Limb (tissue), 2 donors: ENCODE measurements around the gene MLST8.

Source experiments
- DNase-seq, 2 donors: peaks; one replicate each; pipeline ENCODE4 v3.0.0-alpha.2; 2016; ENCODE audit errors: extremely low spot score in 2 of 2

The MLST8 gene

DNA sequence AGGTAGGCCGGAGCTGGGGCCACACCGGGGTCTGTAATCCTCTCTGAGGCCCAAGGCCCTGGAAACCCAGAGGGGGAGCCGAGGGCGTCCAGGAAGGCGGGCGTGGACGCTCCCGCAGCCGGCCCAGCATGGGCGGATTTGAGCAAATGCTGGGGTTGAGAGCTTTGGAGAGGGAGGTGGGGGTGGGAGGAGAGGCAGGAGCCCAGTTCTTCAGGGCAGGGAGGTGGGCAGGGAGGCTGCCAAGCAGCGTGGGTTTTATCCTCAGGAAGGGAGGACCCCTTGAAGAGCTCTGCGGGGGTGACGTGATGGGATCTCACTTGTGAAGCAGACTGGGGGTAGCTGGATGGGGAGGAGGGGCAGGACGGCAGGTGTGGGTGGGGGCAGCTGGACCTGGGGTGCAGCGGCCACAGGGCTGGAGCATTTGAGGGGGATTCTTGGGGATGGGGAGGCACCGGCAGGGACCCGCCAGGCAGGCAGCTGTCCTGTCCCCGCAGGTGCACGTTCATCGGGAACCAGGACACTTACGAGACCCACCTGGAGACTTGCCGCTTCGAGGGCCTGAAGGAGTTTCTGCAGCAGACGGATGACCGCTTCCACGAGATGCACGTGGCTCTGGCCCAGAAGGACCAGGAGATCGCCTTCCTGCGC is 32.4 kb upstream of the MLST8 start:
- DNase-seq, result no peak

DNA sequence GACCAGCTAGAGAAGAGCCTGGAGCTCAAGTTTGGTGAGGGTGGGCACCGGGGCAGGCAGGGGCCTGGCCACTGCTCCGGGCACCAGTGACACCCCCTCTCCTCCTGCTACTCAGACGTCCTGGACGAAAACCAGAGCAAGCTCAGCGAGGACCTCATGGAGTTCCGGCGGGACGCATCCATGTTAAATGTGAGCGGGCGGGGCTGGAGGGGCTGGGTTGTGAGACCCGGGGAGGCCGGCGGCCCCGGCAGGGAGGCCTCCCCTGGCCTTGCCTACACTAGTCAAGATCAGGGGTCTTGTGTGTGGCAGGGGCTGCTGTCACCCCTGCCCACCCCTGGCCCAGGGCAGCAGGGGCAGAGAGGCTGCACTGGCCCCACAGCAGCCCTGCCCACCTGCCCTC is 31.9 kb upstream of the MLST8 start:
- DNase-seq, result no peak

DNA sequence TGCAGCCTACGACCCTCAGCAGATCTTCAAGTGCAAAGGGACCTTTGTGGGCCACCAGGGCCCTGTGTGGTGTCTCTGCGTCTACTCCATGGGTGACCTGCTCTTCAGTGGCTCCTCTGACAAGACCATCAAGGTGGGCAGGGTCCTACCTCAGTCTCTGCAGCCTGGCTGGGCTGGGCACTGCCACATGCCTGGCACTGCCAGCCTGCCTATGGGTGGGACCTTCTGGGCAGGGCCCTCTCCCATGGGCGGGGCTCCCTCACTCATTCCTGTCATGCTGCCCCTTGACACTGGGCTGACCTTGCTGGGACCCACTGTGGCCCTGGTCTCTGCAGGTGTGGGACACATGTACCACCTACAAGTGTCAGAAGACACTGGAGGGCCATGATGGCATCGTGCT is 31.3 kb upstream of the MLST8 start:
- no peak for DNase-seq

GRCh38 chr16:2174396-2175131 is 30.7 kb upstream of the MLST8 start:
- DNase-seq, result no peak

DNA sequence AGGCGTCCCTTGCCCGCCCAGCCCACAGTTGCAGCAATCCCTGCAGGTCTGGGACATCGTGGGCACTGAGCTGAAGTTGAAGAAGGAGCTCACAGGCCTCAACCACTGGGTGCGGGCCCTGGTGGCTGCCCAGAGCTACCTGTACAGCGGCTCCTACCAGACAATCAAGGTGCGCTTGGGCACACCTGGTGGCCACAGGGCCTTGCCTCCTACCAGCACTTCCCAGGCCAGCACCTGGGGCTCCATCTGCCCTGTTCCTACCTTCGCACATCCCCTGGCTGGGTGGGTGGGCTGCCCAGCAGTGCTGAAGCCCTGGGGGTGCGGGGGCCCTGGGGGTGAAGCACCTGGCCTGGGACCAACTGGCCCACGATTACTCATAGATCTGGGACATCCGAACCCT is 29.8 kb upstream of the MLST8 start:
- no peak for DNase-seq

DNA sequence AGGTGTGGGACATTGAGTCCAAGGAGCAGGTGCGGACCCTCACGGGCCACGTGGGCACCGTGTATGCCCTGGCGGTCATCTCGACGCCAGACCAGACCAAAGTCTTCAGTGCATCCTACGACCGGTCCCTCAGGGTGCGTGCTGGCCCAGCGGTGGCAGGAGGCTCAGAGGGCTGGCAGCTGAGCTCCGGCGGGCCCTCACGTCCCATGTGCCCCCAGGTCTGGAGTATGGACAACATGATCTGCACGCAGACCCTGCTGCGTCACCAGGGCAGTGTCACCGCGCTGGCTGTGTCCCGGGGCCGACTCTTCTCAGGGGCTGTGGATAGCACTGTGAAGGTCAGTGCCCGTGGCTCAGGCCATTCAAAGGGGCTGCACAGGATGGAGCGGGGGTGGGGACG is 29.2 kb upstream of the MLST8 start:
- DNase-seq, result no peak

DNA sequence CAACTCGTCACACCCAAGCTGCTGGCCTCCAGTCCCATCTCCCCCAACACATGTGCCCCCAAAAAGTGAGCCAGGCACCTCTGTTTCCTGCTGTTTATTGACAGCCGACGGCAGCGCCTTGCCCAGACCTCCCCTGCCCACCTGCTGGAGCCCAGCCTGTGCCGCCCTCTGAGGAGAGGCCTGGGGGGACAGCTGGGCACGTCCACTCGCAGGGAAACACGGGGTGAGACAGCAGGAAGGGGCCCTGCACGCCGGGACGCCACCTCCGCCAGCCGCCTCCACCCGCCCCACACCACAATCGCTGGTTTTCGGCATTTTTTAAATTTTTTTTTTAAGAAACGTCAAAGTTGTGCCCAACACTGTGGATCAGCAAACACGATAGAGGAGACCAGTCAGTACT is 28.2 kb upstream of the MLST8 start:
- DNase-seq, result no peak

DNA sequence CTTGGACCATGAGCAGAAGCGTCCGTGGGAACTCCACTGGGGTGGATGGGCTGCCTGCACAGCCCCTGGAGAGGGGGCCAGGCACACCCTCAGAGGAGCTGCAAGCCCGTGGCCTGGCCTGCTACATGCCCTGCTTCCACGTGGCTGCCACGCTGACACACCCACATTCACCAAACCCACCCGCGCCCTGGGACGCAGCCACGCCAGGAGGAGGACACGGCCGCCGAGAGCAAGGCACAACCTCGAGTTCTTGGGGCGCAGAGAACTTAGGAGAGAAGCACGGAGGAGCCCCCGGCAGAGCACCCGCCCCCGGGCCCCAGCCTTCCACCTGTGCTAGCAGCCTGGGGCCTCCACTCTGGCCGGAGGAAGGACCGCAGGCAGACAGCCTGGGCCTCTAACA is 27.7 kb upstream of the MLST8 start:
- no peak for DNase-seq

DNA sequence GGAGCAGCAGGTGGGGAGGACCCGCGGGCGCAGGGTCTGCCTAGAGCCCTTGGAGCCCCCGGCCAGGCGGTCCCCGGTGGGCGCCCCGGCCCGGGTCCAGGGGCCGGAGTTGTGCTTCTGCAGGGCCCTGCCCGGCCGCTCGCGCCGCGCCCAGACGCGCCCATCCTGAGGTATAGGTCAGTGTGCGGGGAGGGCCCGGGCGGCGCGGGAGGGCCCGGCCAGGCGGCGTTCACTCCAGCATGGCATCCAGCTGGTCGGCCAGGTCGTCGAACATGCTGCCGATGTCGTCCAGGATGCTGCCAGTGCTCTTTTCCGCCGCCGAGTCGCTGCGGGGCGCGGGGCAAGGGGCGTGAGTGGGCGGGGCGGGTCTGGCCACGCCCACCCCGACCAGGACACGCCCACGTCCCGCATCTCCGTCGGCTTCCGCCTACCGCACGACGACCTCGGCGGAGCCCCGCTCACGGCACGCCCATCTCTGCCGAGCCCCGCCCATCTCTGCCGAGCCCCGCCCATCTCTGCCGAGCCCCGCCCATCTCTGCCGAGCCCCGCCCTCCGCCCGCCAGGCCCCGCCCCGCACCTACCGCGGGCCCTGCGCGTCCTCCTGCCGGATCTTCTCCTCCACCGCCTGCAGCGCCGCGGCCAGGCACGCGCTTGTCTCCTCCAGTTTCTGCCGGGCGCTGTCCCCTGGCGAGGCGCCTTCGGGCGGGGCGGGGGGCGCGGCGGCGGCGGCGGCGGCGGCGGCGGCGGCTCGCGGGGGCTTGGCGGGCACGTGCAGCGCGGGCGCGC is 26.7 kb upstream of the MLST8 start:
- DNase-seq, result peak in 1 of 2 donors; percentile 72

GRCh38 chr16:2179107-2179501 is 26.1 kb upstream of the MLST8 start:
- no peak for DNase-seq

GRCh38 chr16:2179576-2179975 is 25.7 kb upstream of the MLST8 start:
- DNase-seq, result no peak

DNA sequence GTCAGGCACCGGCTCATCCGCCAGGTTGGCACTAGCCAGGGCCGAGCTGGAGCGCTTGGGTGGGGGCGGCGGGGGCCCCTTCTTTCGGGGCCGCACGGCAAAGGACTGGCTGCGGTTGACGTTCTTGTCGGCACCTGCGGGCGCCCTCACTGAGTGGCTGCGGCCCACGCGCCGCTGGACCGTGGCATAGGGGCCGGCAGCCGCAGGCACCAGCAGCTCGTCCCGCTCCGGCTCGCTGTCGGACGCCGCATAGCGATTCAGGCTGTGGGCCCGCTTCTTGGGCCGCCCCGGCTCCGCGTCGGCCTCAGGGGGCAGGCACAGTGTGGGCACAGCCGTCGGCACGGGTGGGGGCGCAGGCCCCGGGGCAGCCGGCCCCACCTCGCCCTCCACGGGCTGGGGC is 24.8 kb upstream of the MLST8 start:
- no peak for DNase-seq

DNA sequence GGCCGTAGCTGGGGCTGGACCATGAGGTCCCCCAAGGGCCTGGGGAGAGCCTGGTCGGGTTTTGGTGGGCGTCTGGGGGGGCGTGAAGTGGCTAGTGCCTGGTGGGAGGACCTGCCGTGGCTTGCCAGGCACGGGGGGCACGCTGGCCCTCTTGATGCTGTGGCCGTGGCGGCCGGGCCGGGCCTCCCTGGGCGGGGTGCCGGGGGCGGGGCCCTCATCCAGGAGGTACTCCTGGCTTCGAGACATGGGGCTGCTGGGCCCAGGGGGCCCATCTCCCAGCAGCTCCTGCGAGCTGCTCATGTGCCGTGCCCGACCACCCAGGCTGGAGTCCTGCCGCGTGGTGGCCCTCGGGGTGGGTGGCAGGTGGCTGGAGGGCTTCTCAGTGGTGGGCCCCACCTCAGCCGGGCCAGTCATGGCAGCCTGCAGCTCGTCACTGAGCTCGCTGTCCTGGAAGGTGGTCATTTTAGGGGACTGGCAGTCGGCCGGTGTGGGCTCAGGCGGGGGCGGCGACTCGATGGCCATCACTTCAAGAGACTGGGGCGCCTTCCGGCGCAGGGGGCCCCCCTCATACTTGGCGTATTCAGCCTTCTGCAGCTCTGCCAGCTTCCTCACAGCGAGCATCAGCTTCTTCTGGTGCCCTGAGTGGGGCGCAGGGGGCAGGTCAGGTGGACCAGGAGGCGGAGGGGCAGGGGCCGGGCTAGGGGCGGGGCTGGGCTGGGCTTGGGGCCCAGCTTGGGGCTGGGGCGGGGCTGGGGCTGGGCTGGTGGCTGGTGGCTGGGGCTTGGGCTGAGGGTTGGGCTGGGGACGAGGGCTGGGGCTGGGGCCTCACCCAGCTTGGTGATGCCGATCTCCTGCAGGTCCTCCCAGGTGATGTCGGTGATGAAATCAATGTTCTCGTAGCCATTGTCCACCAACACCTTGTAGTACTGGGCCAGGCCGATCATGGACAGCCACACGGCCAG is 24.0 kb upstream of the MLST8 start:
- no peak for DNase-seq

DNA sequence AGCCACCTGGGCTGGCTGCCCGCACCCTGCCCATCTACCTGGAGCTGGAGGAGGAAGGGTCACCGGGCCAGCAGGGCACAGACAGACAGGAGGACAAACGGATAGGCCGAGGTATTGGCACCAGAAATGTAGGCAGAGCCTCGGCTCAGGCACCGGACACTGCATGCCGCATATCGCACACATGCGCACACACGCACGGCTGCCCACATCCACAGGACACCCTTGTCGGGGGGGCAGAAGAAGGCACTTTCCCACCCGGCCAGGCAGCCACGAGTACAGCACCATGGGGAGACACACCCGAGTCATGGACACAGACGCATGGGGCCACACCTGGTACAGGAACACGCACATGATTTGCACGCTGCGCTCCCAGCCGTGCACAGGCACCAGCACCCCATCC is 23.3 kb upstream of the MLST8 start:
- no peak for DNase-seq

- DNase-seq, result no peak
Measured at GRCh38 chr16:2183671-2184070, 21.6 kb upstream of the MLST8 start.

DNA sequence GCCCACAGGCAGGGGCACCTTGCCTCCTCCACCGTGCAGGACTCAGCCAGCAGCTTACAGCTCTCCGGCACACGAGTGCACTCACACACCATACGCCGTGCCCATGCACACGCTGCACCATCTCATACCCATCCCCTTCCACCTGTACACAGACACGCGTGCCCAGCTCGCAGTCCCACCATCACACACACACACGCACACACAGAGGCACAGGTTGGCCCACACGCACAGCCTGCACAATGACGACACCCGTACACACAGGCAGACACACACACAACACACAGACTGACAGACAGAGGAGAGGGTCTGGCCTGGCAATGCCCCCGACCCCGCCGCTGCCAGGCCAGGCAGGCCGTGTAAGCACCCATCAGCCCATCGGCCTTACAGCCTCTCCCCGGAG is 20.9 kb upstream of the MLST8 start:
- no peak for DNase-seq

DNA sequence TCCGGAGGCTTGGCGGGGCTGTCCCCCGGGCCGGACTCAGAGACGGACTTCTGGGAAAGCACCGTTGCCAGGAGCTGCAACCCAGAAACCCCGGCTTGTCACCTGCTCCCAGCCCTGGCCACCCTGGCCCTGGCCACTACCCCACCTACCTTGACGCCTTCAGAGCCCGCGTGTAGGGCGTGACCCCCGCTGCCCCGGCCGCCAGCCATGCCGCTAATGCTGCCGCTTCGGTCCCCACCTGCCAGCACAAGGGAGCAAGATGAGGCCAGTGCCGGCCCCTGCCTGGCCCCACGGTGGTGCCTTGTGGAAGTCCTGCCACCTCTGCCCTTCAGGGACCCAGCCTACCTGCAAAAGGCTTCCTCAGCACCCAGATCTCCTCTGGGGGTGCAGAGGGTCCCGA is 20.3 kb upstream of the MLST8 start:
- DNase-seq, result no peak

DNA sequence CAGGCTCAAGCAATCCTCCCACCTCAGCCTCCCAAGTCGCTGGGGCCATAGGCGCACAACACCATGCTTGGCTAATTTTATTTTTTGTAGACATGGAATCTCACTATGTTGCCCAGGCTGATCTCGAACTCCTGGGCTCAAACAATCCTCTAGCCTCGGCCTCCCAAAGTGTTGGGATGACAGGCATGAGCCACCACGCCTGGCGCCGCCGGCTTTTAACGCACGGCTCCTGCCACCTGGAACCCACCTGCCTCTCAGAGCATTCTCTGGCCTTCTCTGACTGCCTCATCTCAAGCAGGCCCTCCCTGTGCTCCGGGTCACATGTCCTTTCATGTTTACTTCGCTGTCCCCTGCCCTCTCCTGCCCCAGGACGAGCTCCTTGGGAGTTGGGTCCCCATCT is 19.2 kb upstream of the MLST8 start:
- DNase-seq, result no peak

DNA sequence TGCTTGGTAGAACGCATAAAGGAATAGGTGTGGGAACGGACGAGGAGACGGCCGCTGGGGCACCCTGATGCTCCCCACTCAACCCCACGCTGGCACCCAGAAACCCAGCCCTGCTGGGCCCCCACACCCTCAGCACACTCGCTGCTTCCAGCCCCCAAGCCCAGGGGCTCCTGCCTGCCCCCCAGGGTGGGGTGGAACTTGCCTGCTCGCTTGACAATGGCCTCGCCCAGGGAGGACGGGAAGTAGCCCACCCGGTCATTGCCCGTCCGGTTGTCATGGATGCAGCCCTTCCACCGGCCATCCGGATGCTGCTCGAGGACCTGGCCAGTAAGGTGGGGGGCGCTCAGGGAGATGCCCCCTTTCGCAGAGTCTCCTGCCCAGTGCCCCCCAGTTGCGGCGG is 18.7 kb upstream of the MLST8 start:
- no peak for DNase-seq

DNA sequence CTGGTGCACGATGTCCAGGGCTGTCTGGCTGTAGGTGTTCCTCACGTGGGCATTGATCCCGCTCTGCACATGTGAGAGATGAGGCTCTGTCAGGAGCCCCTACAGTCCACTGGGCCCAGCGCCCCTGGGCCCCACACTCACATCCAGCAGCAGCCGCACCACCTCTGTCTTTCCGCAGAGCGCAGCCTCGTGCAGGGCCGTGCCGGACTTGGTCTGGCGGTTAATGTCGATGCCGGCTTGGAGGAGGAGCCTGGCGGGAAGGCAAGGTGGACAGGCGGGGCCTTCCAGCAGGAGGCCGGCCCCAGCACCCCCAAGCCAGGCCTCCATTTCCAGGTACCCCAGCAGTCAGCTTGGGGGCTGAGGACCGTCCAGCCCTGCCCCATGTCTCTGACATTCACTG is 18.0 kb upstream of the MLST8 start:
- no peak for DNase-seq

DNA sequence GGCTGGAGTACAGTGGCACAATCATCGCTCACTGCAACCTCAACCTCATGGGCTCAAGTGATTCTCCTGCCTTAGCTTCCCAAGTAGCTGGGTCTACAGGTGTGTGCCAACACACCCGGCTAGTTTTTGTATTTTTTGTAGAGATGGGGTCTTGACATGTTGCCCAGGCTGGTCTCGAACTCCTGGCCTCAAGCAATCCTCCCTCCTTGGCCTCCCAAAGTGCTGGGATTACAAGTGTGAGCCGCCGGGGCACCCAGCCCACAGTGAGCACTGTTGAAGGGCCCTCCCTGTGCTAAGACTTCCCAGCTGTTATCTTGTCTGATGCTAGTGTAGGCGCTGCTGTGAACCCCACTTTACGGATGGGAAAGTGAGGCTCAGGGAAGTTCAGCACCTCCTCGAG is 16.9 kb upstream of the MLST8 start:
- no peak for DNase-seq
